ENCODE measurements around the gene MOSMO. TPM values are rescaled to one million over a fixed set of nuclear protein-coding genes. Genes with fewer than 3 reads are reported as not detected.

The MOSMO gene
- total and polyA plus RNA-seq, 10 donors = 9.5 to 35.7 (median 16.8) TPM

- Histone ChIP-seq H3K27me3 (replicated peaks in 1 of 7) (no peaks in the 10 kb centered on the region), H3K4me3 (no peak overlapping the region), H3K27ac (no peak overlapping the region), H3K4me1 (no peaks in the 10 kb centered on the region), H3K36me3 (no peaks in the 10 kb centered on the region), H3K9me3 (no peaks in the 10 kb centered on the region)
- whole genome bisulfite sequencing, 5 donors = 90 to 96% (median 93%) methylated on average over 2 of the region's 2 CpGs
- no peak for DNase-seq
- no peak for TF ChIP-seq POLR2A (IDR thresholded peaks at IDR 0.05)
- TF ChIP-seq, protein P1, sequence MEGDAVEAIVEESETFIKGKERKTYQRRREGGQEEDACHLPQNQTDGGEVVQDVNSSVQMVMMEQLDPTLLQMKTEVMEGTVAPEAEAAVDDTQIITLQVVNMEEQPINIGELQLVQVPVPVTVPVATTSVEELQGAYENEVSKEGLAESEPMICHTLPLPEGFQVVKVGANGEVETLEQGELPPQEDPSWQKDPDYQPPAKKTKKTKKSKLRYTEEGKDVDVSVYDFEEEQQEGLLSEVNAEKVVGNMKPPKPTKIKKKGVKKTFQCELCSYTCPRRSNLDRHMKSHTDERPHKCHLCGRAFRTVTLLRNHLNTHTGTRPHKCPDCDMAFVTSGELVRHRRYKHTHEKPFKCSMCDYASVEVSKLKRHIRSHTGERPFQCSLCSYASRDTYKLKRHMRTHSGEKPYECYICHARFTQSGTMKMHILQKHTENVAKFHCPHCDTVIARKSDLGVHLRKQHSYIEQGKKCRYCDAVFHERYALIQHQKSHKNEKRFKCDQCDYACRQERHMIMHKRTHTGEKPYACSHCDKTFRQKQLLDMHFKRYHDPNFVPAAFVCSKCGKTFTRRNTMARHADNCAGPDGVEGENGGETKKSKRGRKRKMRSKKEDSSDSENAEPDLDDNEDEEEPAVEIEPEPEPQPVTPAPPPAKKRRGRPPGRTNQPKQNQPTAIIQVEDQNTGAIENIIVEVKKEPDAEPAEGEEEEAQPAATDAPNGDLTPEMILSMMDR (IDR thresholded peaks at IDR 0.05 in 8 of 11, conservative IDR thresholded peaks at IDR 0.05 in 3 of 11) = no peak
- TF ChIP-seq POLR2AphosphoS5 (IDR thresholded peaks at IDR 0.05) = no peak
- intact Hi-C loops (cut with DNase I; ENCODE audit: low total_unique reads) = no loop called here
These were observed 109.7 kb downstream of the MOSMO start for GRCh38 chr16:22117609-22118008.

DNA sequence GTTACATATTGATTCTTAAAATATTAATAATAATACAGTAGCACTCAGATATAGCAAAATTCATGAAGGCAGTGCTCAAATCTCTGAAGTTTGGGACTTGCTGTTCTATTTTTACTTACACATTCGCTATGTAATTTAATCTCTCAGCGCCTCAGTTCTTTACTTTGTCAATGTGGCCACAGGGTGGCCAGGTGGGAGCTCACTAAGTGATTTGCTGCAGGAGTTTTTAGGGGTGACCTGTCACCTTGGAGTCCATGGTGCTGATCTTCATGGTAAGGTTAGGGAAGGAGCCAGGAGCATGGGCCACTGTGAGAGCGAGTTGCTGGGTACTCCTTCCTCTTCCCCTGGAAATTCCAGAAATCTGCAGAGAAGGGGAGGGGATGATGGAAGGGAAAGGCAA, 112.5 kb downstream of the MOSMO start:
- intact Hi-C loops (cut with DNase I; ENCODE audit: low total_unique reads) = no loop called here

GRCh38 chr16:22122239-22122638, 114.3 kb downstream of the MOSMO start:
- Histone ChIP-seq H3K27me3 (replicated peaks in 1 of 7) (no peaks in the 10 kb centered on the region), H3K27ac (no peak overlapping the region), H3K9me3 (no peaks in the 10 kb centered on the region), H3K4me1 (no peaks in the 10 kb centered on the region), H3K36me3 (no peaks in the 10 kb centered on the region), H3K4me3 (no peak overlapping the region)
- intact Hi-C loops (cut with DNase I; ENCODE audit: low total_unique reads) = no loop called here
- no peak for DNase-seq
- no peak for TF ChIP-seq POLR2AphosphoS5 (IDR thresholded peaks at IDR 0.05)
- TF ChIP-seq POLR2A (IDR thresholded peaks at IDR 0.05) = no peak
- TF ChIP-seq, protein P1 (IDR thresholded peaks at IDR 0.05 in 8 of 11, conservative IDR thresholded peaks at IDR 0.05 in 3 of 11) = no peak

More for the DNA sequence above, 112.5 kb downstream of the MOSMO start:
- Histone ChIP-seq H3K27ac (no peak overlapping the region), H3K4me1 (no peaks in the 10 kb centered on the region), H3K4me3 (no peak overlapping the region), H3K36me3 (no peaks in the 10 kb centered on the region), H3K27me3 (replicated peaks in 1 of 7) (no peaks in the 10 kb centered on the region), H3K9me3 (no peaks in the 10 kb centered on the region)
- TF ChIP-seq POLR2AphosphoS5 (IDR thresholded peaks at IDR 0.05) (no peak), POLR2A (IDR thresholded peaks at IDR 0.05) (no peak)
- WGBS, 5 donors = 77 to 90% (median 83%) methylated on average over 3 of the region's 3 CpGs
- DNase-seq = no peak

DNA sequence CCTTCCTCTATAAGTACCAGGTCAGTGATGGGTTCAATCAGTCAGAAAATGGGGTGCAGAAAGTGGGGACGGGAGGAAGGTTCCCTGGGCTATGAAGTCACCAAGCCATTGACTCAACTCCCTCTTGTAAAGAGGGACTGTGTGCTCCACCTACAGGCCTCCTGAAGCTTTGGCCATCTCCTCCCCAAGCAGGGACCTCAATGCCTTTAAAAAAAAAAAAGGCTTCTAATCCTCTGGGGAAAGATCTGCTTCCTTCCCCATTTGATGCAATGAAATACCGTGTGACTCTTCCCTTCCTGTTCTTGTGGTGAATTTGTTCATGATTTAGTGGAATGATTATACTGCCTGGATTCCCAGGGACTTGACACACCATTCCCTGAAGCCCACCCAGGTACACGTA, 115.2 kb downstream of the MOSMO start:
- intact Hi-C loops (cut with DNase I; ENCODE audit: low total_unique reads) = no loop called here
- no peaks in the 10 kb centered on the region for H3K36me3 ChIP-seq
- 30 to 48% (median 37%) methylated on average over 3 of the region's 3 CpGs for WGBS, 5 donors
- no peaks in the 10 kb centered on the region for H3K4me1 ChIP-seq
- H3K9me3 ChIP-seq = peaks cover 0 to 2% (median 0%) of the 10 kb centered on the region in 8 donors
- no peaks in the 10 kb centered on the region for H3K27me3 ChIP-seq (replicated peaks in 1 of 7)
- no peak for TF ChIP-seq POLR2A (IDR thresholded peaks at IDR 0.05)
- TF ChIP-seq, protein P1 (IDR thresholded peaks at IDR 0.05 in 8 of 11, conservative IDR thresholded peaks at IDR 0.05 in 3 of 11) = no peak
- no peak for TF ChIP-seq POLR2AphosphoS5 (IDR thresholded peaks at IDR 0.05)
- no peak overlapping the region for H3K4me3 ChIP-seq
- no peak overlapping the region for H3K27ac ChIP-seq
- no peak for DNase-seq
